Prostate gland (tissue), 2 donors: ENCODE results near the gene SUPT7L.
"Not testable (repeated sequence)": the region's sequence is repeated elsewhere in the genome, so short reads cannot be mapped to it uniquely, and the experiment has no call there.

Experiments used
- POLR2A ChIP-seq: fragments of 450-650 bp; IDR thresholded peaks from one replicate; pipeline ENCODE4 v1.6.1; 2016; ENCODE audit warnings: antibody characterized with exemption, mild to moderate bottlenecking
- POLR2AphosphoS5 ChIP-seq: sonication (generic); formaldehyde crosslinking; IDR thresholded peaks from one replicate; pipeline ENCODE4 v1.6.1; 2017; ENCODE audit warnings: antibody characterized with exemption
- TF ChIP-seq, protein P1 (sequence below), 4 experiments: fragments of 200-600 bp in 2 of 4; fragments of 450-650 bp in 2 of 4; sonication (generic) in 2 of 4; IDR thresholded peaks; 1 replicate in 3 of 4; 2 replicates in 1 of 4; pipeline ENCODE4 v1.5.1; 2016 to 2019; ENCODE audit warnings: antibody characterized with exemption in 4 of 4, mild to moderate bottlenecking in 2 of 4, moderate library complexity in 2 of 4

DNA sequence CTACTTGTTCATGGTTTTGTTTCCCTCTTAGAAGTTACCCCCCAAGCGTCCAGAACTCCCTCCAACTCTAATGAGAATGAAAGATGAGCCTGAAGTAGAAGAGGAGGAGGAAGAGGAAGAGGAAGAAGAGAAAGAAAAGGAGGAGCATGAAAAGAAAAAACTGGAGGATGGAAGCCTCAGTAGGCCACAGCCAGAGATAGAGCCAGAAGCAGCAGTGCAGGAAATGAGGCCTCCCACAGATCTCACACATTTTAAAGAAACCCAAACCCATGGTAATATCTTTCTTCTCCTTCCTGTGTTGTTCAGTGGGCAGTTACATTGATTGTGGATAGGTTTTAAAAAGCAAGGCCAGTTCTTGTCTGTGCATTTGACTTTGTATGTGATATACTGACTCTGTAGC is 21.6 kb upstream of the SUPT7L start:
- TF ChIP-seq, protein P1, sequence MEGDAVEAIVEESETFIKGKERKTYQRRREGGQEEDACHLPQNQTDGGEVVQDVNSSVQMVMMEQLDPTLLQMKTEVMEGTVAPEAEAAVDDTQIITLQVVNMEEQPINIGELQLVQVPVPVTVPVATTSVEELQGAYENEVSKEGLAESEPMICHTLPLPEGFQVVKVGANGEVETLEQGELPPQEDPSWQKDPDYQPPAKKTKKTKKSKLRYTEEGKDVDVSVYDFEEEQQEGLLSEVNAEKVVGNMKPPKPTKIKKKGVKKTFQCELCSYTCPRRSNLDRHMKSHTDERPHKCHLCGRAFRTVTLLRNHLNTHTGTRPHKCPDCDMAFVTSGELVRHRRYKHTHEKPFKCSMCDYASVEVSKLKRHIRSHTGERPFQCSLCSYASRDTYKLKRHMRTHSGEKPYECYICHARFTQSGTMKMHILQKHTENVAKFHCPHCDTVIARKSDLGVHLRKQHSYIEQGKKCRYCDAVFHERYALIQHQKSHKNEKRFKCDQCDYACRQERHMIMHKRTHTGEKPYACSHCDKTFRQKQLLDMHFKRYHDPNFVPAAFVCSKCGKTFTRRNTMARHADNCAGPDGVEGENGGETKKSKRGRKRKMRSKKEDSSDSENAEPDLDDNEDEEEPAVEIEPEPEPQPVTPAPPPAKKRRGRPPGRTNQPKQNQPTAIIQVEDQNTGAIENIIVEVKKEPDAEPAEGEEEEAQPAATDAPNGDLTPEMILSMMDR (IDR thresholded peaks at IDR 0.05), result not testable (repeated sequence)
- TF ChIP-seq POLR2A, POLR2AphosphoS5: not testable (repeated sequence)
